Naive B cell (primary cell): ENCODE measurements around the gene SERPINA4. TPM values are rescaled to one million over a fixed set of nuclear protein-coding genes. Genes with fewer than 3 reads are reported as not detected.
A peak's percentile ranks its signal among the peaks of the same experiment; 100 is the strongest.
"Not testable (repeated sequence)": the region's sequence is repeated elsewhere in the genome, so short reads cannot be mapped to it uniquely, and the experiment has no call there.

ENCODE experiments used
- ATAC-seq, 2 donors: fragments of 150-1000 bp; cut with Tn5 transposase; 2 replicates each; pipeline ENCODE4 v1.10.0; 2021; ENCODE audit warnings: low read depth in 2 of 2, mild to moderate bottlenecking in 2 of 2, moderate library complexity in 2 of 2
- DNase-seq: peaks from one replicate; pipeline ENCODE4 v3.0.0; 2022
- H3K27ac Mint-ChIP-seq, 6 donors: one replicate each; pipeline ENCODE4 v1.8.0; 2020 to 2022; ENCODE audit warnings: mild to moderate bottlenecking in 6 of 6, mixed read lengths in 6 of 6, moderate library complexity in 5 of 6, inconsistent platforms in 2 of 6
- H3K27me3 Mint-ChIP-seq, 3 donors: one replicate each; pipeline ENCODE4 v1.8.0; 2021 to 2022; ENCODE audit warnings: mixed read lengths in 3 of 3, mild to moderate bottlenecking in 1 of 3
- H3K36me3 Mint-ChIP-seq, 2 donors: one replicate each; pipeline ENCODE4 v1.8.0; 2020 to 2022; ENCODE audit warnings: mixed read lengths in 2 of 2, inconsistent platforms in 1 of 2, mild to moderate bottlenecking in 1 of 2
- H3K4me1 Mint-ChIP-seq, 3 donors: one replicate each; pipeline ENCODE4 v1.8.0; 2020 to 2022; ENCODE audit warnings: mixed read lengths in 3 of 3, inconsistent platforms in 1 of 3, mild to moderate bottlenecking in 1 of 3, moderate library complexity in 1 of 3
- H3K4me3 Mint-ChIP-seq, 8 donors: one replicate each; pipeline ENCODE4 v1.8.0; 2020 to 2022; ENCODE audit warnings: mild to moderate bottlenecking in 8 of 8, mixed read lengths in 8 of 8, moderate library complexity in 8 of 8, inconsistent platforms in 2 of 8
- H3K9me3 Mint-ChIP-seq, 7 donors: one replicate each; pipeline ENCODE4 v1.8.0; 2020 to 2022; ENCODE audit warnings: mixed read lengths in 7 of 7, mild to moderate bottlenecking in 5 of 7, inconsistent platforms in 2 of 7, moderate library complexity in 1 of 7
- polyA plus RNA-seq, 6 donors: library from polyadenylated mRNA; unstranded; fragments of 300-500 nt; fragmentation: Illumina TruSeq; gene quantifications; one replicate each; pipeline ENCODE4 v1.2.3, GENCODE V29; 2021; ENCODE audit warnings: low read depth in 6 of 6

SERPINA4 gene
- polyA plus RNA-seq, 6 donors from 2014 or later: not detected

DNA sequence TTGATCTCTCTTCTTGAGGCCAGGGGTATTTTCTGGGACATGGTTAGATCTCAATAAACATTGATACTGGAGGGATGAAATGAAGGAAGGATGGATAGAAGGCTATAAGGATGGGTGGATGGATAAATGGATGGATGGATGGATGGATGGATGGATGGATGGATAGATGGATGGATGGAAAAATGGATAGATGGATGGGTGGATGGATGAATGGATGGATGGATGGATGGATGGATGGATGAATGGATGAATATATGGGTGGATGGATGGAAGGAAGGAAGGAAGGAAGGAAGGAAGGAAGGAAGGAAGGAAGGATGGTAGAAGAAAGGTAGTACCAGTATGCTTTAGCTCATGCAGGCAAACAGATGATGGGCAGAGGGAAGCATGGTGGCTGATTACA, 16.2 kb downstream of the SERPINA4 start:
- not testable (repeated sequence) for H3K4me3 Mint-ChIP-seq, ATAC-seq, H3K27ac Mint-ChIP-seq, DNase-seq, H3K27me3 Mint-ChIP-seq, H3K36me3 Mint-ChIP-seq, H3K4me1 Mint-ChIP-seq
- peaks cover 0 to 13% (median 0%) of the 10 kb centered on the region in 7 donors for H3K9me3 Mint-ChIP-seq

DNA sequence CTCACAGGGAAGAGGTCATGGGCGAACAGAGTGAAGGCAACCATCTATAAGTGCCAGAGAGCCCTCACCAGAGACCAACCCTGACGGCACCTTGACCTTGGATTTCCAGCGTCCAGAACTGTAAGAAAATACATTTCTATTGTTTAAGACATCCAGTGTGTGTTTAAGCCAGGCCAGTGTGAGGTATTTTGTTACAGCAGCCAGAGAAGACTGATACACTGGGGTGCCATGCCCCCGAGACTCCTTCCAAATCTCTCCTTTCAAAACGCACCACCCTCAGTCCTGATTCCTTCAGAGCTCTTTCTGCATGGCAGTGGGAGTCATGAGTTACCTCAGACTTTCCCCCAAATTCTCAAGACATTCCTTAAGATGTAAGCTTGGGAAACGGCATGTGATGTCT, 17.5 kb downstream of the SERPINA4 start:
- Mint-ChIP-seq H3K4me1 (no peaks in the 10 kb centered on the region), H3K27me3 (peaks cover 0 to 11% (median 5%) of the 10 kb centered on the region in 3 donors), H3K9me3 (peaks cover 0 to 13% (median 0%) of the 10 kb centered on the region in 7 donors), H3K4me3 (no peak overlapping the region), H3K27ac (no peak overlapping the region), H3K36me3 (no peaks in the 10 kb centered on the region)
- ATAC-seq: no peak
- no peak for DNase-seq

DNA sequence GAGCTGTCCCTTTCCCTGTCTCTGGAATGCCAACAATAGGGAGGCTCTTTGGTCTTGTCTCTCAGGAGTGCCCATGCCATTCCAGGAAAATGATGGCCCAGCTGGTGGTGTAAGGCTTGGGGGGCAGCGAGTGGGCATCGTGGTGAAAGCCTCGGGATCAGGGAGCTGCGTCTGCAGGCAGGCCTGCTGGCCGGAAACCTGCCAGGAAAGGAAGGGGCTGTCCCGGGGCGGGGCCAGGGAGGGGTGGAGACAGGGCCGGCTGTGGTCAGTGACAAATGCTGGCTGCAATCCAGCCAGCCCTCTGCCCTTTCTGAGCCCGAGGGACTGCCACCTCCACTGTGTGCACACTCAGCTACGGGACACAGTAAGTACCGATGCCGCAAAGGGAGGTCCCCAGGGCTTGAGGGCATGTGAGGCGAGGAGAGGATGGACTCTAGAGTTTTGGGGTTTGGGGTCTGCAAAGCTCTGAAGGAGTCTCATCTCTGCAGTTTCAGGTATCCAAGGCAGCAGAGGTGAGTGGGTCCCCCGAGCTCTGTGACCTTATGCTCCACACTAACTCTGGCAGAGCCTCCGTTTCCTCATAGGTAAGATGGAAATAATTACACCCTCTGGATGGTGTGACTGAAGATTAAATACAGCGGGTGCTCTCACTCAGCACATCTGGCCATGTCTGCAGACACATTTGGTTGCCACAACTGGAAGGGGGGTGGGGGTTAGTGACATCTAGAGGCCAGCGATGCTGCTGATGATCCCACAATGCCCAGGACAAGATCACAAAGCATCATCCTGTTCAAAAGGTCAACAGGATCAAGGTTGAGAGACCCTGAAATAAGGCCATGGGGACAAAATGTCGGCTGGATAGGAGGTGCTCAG, 20.1 kb downstream of the SERPINA4 start, which contains the start of gene SERPINA5:
SERPINA5 (plus strand) TSS at position 300 of the 873 bp plus-strand sequence. CDS start 5,937 bp downstream, outside the sequence.
- no peaks in the 10 kb centered on the region for H3K36me3 Mint-ChIP-seq
- H3K9me3 Mint-ChIP-seq: peaks cover 0 to 13% (median 0%) of the 10 kb centered on the region in 7 donors
- no peaks in the 10 kb centered on the region for H3K4me1 Mint-ChIP-seq
- ATAC-seq (no peak), DNase-seq (no peak)
- no peak within 1 kb of the TSS for H3K27ac Mint-ChIP-seq
- H3K4me3 Mint-ChIP-seq: no peak within 1 kb of the TSS
- peaks cover 0 to 11% (median 5%) of the 10 kb centered on the region in 3 donors for H3K27me3 Mint-ChIP-seq

DNA sequence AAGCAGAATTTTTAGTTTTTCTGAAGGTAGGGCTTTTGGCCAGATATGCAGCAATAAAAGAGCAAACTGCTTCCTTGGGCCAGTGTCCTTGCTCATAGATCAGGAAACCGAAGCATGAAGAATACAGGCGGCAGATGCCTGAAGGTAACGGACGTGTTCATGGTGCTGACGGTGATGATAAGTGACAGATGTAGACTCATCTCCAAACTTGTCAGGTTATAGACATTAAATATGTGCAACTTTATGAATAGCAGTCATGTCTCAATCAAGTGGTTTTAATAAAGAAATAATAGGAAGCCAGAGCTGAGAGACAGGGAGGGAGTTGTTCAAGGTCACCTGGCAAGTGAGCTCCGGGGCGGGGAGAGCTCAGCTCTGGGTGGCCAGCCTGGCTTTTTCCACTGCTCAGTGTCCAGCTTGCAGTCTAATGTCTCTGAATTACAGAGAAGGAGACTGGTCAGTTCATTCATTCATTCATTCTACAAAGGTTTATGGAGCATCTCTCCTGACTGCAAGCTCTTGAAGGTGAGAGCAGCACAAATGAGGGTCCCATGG, 21.0 kb downstream of the SERPINA4 start:
- Mint-ChIP-seq H3K27ac (no peak overlapping the region), H3K27me3 (peaks cover 0 to 16% (median 5%) of the 10 kb centered on the region in 3 donors)

DNA sequence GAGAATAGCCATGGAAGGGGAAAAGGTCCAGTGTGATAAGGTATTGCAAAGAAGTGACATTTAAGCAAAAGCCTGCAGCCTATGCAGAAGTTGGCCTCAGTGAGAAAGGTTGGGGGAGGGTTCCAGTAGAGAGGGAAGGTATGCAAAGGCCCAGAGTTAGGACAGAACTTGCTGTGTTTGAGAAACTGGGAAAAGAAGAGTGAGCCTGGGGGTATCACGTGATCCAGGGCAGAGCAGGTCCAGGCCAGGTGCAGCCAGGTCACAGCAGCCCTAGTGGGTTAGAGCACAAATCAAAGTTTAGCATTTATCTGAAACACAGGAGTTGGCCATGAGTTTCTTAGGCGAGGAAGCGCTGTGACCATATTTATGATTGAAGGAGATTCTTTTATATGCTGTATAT, 21.6 kb downstream of the SERPINA4 start:
- H3K4me1 Mint-ChIP-seq: no peaks in the 10 kb centered on the region
- no peak for DNase-seq
- peaks cover 0 to 17% (median 5%) of the 10 kb centered on the region in 3 donors for H3K27me3 Mint-ChIP-seq
- H3K9me3 Mint-ChIP-seq: peaks cover 0 to 13% (median 0%) of the 10 kb centered on the region in 7 donors
- ATAC-seq: no peak
- H3K27ac Mint-ChIP-seq: no peak overlapping the region
- no peak overlapping the region for H3K4me3 Mint-ChIP-seq
- no peaks in the 10 kb centered on the region for H3K36me3 Mint-ChIP-seq

More for the DNA sequence above, 21.0 kb downstream of the SERPINA4 start:
- no peak for ATAC-seq
- no peaks in the 10 kb centered on the region for H3K36me3 Mint-ChIP-seq
- H3K9me3 Mint-ChIP-seq: peaks cover 0 to 13% (median 0%) of the 10 kb centered on the region in 7 donors
- no peak overlapping the region for H3K4me3 Mint-ChIP-seq
- no peak for DNase-seq
- no peaks in the 10 kb centered on the region for H3K4me1 Mint-ChIP-seq

DNA sequence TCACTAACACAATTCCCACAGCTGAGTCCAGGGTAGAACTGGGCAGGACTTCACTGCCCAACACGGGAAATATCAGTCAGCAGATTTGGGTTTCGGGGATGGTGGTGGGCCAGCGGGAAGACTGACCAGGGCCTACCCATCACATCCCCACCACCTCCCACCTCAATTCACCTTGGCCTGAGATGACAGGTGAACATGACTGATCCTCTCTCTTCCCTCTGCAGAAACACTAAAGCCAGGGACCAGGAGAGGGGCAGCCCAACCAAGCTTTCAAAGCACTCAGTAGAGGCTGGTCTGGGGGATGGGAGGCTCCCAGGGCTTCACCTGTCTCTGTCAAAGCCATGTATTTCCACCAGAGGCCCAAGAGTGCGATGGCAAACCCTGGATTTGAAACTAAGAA, 22.3 kb downstream of the SERPINA4 start:
- Mint-ChIP-seq H3K36me3 (no peaks in the 10 kb centered on the region), H3K4me3 (no peak overlapping the region), H3K27me3 (peaks cover 0 to 17% (median 5%) of the 10 kb centered on the region in 3 donors), H3K9me3 (peaks cover 0 to 10% (median 0%) of the 10 kb centered on the region in 7 donors), H3K27ac (no peak overlapping the region), H3K4me1 (no peaks in the 10 kb centered on the region)
- DNase-seq: no peak
- no peak for ATAC-seq

DNA sequence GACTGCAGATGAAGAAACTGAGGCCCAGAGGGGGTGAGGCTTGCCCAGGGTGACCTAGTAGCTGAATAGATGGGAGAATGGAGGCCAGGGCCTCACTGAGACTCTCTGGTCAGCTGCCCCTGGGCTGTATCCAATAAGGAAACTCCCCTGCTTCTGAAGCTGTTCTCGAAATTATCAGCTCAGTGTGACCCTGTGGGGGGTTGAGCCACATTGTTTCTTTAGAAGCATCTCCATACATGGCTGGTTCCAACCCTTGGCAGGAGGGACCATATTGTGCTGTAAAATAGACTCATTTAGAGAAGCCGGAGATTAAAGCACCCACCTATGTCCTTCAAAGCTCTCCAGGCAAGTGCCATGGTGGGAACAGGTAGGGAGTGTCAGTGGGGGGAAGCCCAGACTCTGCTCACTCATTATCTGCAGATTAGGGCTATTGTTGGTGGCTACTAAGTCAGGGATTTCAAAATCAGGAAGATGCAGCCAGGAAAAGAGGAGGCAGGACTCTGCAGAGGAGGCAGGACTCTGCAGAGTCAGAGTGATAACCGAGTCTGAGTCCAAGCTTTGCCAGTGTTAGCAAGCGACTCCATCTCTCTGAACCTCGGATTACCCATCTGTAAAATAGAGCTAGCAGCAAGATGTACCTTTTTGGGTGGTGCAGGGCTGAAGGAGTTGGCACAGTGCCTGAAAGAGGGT, 23.5 kb downstream of the SERPINA4 start:
- ATAC-seq (no peak), DNase-seq (no peak)
- Mint-ChIP-seq H3K9me3 (peaks cover 0 to 2% (median 0%) of the 10 kb centered on the region in 7 donors), H3K36me3 (no peaks in the 10 kb centered on the region), H3K4me3 (no peak overlapping the region), H3K27ac (no peak overlapping the region), H3K27me3 (peaks cover 0 to 17% (median 5%) of the 10 kb centered on the region in 3 donors), H3K4me1 (no peaks in the 10 kb centered on the region)

DNA sequence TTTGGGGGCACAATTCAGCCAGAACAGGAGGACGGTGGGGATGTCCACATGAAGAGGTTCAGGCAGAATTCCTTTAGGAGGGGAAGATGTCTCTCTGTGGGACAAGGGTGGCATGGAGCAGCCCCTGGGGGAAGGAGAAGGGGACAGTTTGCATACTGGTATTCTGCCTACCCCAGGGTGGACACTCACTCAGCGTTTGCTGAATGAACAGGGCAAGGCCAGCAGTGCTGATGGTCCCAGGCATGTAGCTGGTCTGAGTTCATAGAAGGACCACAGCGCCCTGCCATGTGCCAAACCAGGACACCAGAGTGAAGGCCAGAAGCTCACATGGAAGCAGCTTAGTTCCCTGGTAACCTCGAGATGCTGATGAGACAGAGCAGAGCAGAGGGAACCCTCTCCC, 25.4 kb downstream of the SERPINA4 start:
- Mint-ChIP-seq H3K27ac (no peak overlapping the region), H3K4me3 (no peak overlapping the region), H3K9me3 (peaks cover 0 to 11% (median 2%) of the 10 kb centered on the region in 7 donors), H3K4me1 (peaks cover 0 to 4% (median 0%) of the 10 kb centered on the region in 3 donors), H3K36me3 (peaks cover 0 to 11% of the 10 kb centered on the region in 2 donors), H3K27me3 (peaks cover 0 to 26% (median 9%) of the 10 kb centered on the region in 3 donors)
- DNase-seq (no peak), ATAC-seq (no peak)

DNA sequence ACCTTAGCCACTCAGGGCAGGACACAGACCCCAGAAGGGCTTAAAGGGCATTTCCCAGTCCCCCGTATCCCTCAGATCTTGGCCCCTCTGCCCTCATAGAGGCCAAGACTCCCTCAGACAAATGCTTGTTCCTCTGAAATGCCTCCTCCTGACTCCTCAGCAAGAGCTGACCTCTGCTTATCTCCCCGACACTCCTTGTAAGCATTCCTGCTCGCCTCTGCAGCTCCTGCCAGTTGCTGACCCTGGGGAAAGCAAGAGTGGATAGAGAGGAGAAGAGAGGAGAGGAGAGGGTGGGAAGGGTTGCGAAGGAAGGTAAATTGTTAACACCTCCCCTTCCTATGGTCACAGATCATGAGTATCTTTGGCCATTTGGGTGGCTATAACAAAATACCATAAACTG, 27.1 kb downstream of the SERPINA4 start:
- no peak overlapping the region for H3K4me3 Mint-ChIP-seq
- DNase-seq: no peak
- peaks cover 0 to 4% (median 0%) of the 10 kb centered on the region in 3 donors for H3K4me1 Mint-ChIP-seq
- peaks cover 0 to 15% (median 4%) of the 10 kb centered on the region in 3 donors for H3K27me3 Mint-ChIP-seq
- H3K27ac Mint-ChIP-seq: no peak overlapping the region
- ATAC-seq: no peak
- H3K36me3 Mint-ChIP-seq: peaks cover 0 to 11% of the 10 kb centered on the region in 2 donors
- peaks cover 0 to 11% (median 2%) of the 10 kb centered on the region in 7 donors for H3K9me3 Mint-ChIP-seq

DNA sequence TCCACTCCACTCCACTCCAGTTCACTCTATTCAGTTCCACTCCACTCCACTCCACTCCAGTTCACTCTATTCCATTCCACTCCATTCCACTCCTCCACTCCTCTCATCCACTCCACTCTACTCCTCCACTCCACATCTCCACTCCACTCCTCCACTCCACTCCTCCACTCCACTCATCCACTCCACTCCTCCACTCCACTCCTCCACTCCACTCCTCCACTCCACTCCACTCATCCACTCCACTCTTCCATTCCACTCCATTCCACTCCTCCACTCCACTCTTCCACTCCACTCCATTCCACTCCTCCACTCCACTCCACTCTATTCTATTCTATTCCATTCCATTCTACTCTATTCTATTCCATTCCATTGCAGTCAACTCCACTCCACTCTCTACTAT, 29.8 kb downstream of the SERPINA4 start:
- Mint-ChIP-seq H3K27ac (no peak overlapping the region), H3K36me3 (peaks cover 0 to 11% of the 10 kb centered on the region in 2 donors), H3K27me3 (peaks cover 0 to 30% (median 8%) of the 10 kb centered on the region in 3 donors), H3K4me1 (peaks cover 0 to 4% (median 0%) of the 10 kb centered on the region in 3 donors), H3K9me3 (peaks cover 0 to 11% (median 4%) of the 10 kb centered on the region in 7 donors), H3K4me3 (no peak overlapping the region)
- DNase-seq: no peak
- no peak for ATAC-seq

DNA sequence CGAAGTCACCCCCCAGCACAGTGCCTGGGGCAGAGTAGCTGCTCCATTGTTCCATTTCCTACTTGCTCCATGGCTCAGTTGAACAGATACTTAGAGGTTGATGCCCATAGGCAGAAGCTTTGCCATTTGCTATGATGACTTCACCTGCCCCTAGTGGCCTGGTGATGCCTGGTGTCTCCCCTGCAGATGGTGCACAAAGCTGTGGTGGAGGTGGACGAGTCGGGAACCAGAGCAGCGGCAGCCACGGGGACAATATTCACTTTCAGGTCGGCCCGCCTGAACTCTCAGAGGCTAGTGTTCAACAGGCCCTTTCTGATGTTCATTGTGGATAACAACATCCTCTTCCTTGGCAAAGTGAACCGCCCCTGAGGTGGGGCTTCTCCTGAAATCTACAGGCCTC, 30.6 kb downstream of the SERPINA4 start:
- Mint-ChIP-seq H3K27ac (no peak overlapping the region), H3K4me1 (peaks cover 0 to 4% (median 0%) of the 10 kb centered on the region in 3 donors), H3K27me3 (peaks cover 0 to 30% (median 8%) of the 10 kb centered on the region in 3 donors), H3K9me3 (peaks cover 0 to 11% (median 4%) of the 10 kb centered on the region in 7 donors), H3K36me3 (peaks cover 0 to 11% of the 10 kb centered on the region in 2 donors), H3K4me3 (no peak overlapping the region)
- ATAC-seq (no peak), DNase-seq (no peak)

DNA sequence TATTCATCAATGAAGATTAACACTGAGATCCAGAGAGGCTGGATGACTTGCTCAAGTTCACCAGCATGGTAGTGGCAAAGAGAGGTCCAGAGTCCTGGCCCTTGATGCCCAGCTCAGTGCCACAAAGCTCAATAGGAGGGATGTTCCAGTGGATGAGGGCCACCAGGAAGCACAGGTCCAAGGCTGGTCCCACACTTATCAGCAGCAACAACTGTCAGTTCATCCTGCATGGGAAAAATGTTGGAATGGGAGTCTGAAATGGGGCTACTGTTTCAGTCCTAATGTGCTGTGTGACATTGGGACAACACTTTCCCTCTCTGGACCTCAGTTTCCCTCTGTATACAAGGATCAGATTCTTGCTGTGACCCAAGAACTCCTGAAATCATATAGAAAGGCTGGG, 31.2 kb downstream of the SERPINA4 start:
- H3K27me3 Mint-ChIP-seq: peaks cover 0 to 24% (median 8%) of the 10 kb centered on the region in 3 donors
- H3K4me3 Mint-ChIP-seq: peak overlapping the region in 1 of 8 donors; percentile 55
- peaks cover 0 to 4% (median 0%) of the 10 kb centered on the region in 3 donors for H3K4me1 Mint-ChIP-seq
- no peak overlapping the region for H3K27ac Mint-ChIP-seq
- no peak for DNase-seq
- ATAC-seq: no peak
- H3K9me3 Mint-ChIP-seq: peaks cover 0 to 11% (median 4%) of the 10 kb centered on the region in 7 donors
- peaks cover 0 to 11% of the 10 kb centered on the region in 2 donors for H3K36me3 Mint-ChIP-seq

DNA sequence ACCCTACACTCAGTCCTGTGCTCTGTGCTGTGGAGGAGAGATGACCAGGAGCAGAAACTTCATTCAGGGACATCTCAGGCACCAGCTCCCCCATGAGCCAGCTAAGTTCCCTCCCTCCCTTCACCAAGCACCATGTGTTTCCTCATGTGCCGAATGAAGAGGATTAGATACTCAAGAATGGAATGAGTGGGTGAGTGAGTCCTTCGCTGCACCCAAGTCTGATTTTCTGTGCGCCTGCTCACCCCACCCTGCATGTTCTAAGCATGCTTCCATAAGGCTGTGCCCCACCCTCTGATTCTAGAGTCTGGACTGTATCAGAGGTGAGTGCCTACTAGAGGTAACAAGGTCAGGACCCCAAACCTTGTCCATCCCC, 32.1 kb downstream of the SERPINA4 start:
- Mint-ChIP-seq H3K9me3 (peaks cover 0 to 11% (median 4%) of the 10 kb centered on the region in 7 donors), H3K36me3 (peaks cover 0 to 11% of the 10 kb centered on the region in 2 donors), H3K4me3 (no peak overlapping the region), H3K27me3 (peaks cover 0 to 24% (median 8%) of the 10 kb centered on the region in 3 donors), H3K4me1 (peaks cover 0 to 4% (median 0%) of the 10 kb centered on the region in 3 donors), H3K27ac (no peak overlapping the region)
- DNase-seq: no peak
- no peak for ATAC-seq
